Measurements from ENCODE around the gene NOTUM. TPM values are rescaled to one million over a fixed set of nuclear protein-coding genes. Genes with fewer than 3 reads are reported as not detected.

The NOTUM gene
- total and polyA plus RNA-seq, 9 of the 15 experiments (the other 6 are each of a cell fraction or from before 2014, with no cell fraction given): 0.03 to 14.0 (median 4.1) TPM

- TF ChIP-seq EP400 (IDR thresholded peaks at IDR 0.05): peak; percentile 85
- peak; percentile 87 for TF ChIP-seq MAFF (IDR thresholded peaks at IDR 0.05; ENCODE audit: low read length)
- no peak for TF ChIP-seq ZNF280A (IDR thresholded peaks at IDR 0.05; ENCODE audit: low read depth, partially characterized antibody)
- TF ChIP-seq COPS2 (conservative IDR thresholded peaks at IDR 0.05): no peak
- TF ChIP-seq ILK (tag; IDR thresholded peaks at IDR 0.05; ENCODE audit: borderline replicate concordance, low read depth): no peak
- TF ChIP-seq UBTF (IDR thresholded peaks at IDR 0.05; ENCODE audit: borderline replicate concordance in 1 of 2, low read depth in 2 of 2, low read length in 2 of 2): no peak
- TF ChIP-seq TCFL5 (CRISPR knock-in tag; conservative IDR thresholded peaks at IDR 0.05): no peak
- TF ChIP-seq NR1H2 (CRISPR knock-in tag; IDR thresholded peaks at IDR 0.05): no peak
- TF ChIP-seq ZNF174 (CRISPR knock-in tag; IDR thresholded peaks at IDR 0.05): no peak
- no peak for TF ChIP-seq HMG20B (CRISPR knock-in tag; IDR thresholded peaks at IDR 0.05)
- TF ChIP-seq POLR2A (conservative IDR thresholded peaks at IDR 0.05): peak; percentile 51; the same call in 1 of the 2 replicates
- no peak for TF ChIP-seq XRCC4 (IDR thresholded peaks at IDR 0.05; ENCODE audit: extremely low read depth, insufficient read depth, insufficient read length)
- TF ChIP-seq ETS2 (tag; IDR thresholded peaks at IDR 0.05; ENCODE audit: borderline replicate concordance, poor library complexity, severe bottlenecking): no peak
- no peak for TF ChIP-seq U2AF2 (optimal IDR thresholded peaks at IDR 0.05; ENCODE audit: low read depth, low read length)
- TF ChIP-seq SMAD2 (IDR thresholded peaks at IDR 0.05; ENCODE audit: low read depth, low read length): no peak
- TF ChIP-seq HDAC2 (IDR thresholded peaks at IDR 0.05): peak; percentile 66
- peak; percentile 31 for TF ChIP-seq BRD9 (IDR thresholded peaks at IDR 0.05; ENCODE audit: low read depth, partially characterized antibody)
- TF ChIP-seq NR0B1 (IDR thresholded peaks at IDR 0.05; ENCODE audit: partially characterized antibody): no peak
- peak; percentile 39 for TF ChIP-seq TBP (optimal IDR thresholded peaks at IDR 0.05; ENCODE audit: low read depth, low read length)
- TF ChIP-seq SMAD1 (IDR thresholded peaks at IDR 0.05; ENCODE audit: low read depth, low read length, partially characterized antibody): no peak
- TF ChIP-seq PML (IDR thresholded peaks at IDR 0.05; ENCODE audit: low read length): no peak
Measured at GRCh38 chr17:81926451-81927151, 34.4 kb downstream of the NOTUM start (continued).
